Fibroblast of villous mesenchyme (primary cell): ENCODE measurements around the gene STUB1. TPM values are rescaled to one million over a fixed set of nuclear protein-coding genes. Genes with fewer than 3 reads are reported as not detected.

Experiments
- DNase-seq: peaks from one replicate; pipeline ENCODE4 v3.0.0-alpha.2; 2010; ENCODE audit warnings: low read depth
- H3K4me3 ChIP-seq: 2 replicates; pipeline ENCODE4 v1.5.1; 2011; ENCODE audit warnings: low read depth, mild to moderate bottlenecking, low read length
- CTCF ChIP-seq: IDR thresholded peaks from 2 replicates; pipeline ENCODE4 v1.5.1; 2012; ENCODE audit warnings: low read depth, mild to moderate bottlenecking, low read length; ENCODE audit not compliant: insufficient read depth
- total RNA-seq: library from RNA; depleted of rRNA; stranded (reverse); fragments of >200 nt; gene quantifications from 2 replicates; pipeline ENCODE4 v1.2.3, GENCODE V29; 2012

The STUB1 gene
- total RNA-seq, 1 donor, result 100 TPM

GRCh38 chr16:720990-721764, 41.0 kb downstream of the STUB1 start, which contains the start of gene ANTKMT:
TSS of gene ANTKMT (plus strand) at chr16:721146. CDS start at chr16:721275, 129 bp downstream.
- peak within 1 kb of the TSS; percentile 71 for H3K4me3 ChIP-seq
- TF ChIP-seq CTCF, result no peak
- DNase-seq, result peak; percentile 68

GRCh38 chr16:721765-722540, 41.7 kb downstream of the STUB1 start:
- no peak for TF ChIP-seq CTCF
- H3K4me3 ChIP-seq, result peak overlapping the region; percentile 71

GRCh38 chr16:722835-723633, 42.8 kb downstream of the STUB1 start:
- DNase-seq, result no peak
- no peak for TF ChIP-seq CTCF
- no peak overlapping the region for H3K4me3 ChIP-seq

More at GRCh38 chr16:721765-722540, 41.7 kb downstream of the STUB1 start:
- DNase-seq, result no peak

GRCh38 chr16:723695-724094, 43.5 kb downstream of the STUB1 start:
- no peak for DNase-seq
- H3K4me3 ChIP-seq, result no peak overlapping the region
- no peak for TF ChIP-seq CTCF

GRCh38 chr16:724188-725040, 44.2 kb downstream of the STUB1 start:
- TF ChIP-seq CTCF, result no peak
- DNase-seq, result no peak

GRCh38 chr16:725041-725376, 44.8 kb downstream of the STUB1 start:
- DNase-seq, result no peak
- H3K4me3 ChIP-seq, result no peak overlapping the region
- no peak for TF ChIP-seq CTCF

More at GRCh38 chr16:724188-725040, 44.2 kb downstream of the STUB1 start:
- H3K4me3 ChIP-seq, result no peak overlapping the region
